ENCODE measurements around the gene C10orf105.
A peak's percentile ranks its signal among the peaks of the same experiment; 100 is the strongest.

C10orf105 gene

GRCh38 chr10:71716426-71716825 lies 3.2 kb downstream of the C10orf105 start:
- H3K36me3 ChIP-seq (ENCODE audit: low read depth) = no peaks in the 10 kb centered on the region
- ATAC-seq (ENCODE audit: low read depth) (no peak), DNase-seq (ENCODE audit: low spot score) (no peak)
- TF ChIP-seq, protein P1, sequence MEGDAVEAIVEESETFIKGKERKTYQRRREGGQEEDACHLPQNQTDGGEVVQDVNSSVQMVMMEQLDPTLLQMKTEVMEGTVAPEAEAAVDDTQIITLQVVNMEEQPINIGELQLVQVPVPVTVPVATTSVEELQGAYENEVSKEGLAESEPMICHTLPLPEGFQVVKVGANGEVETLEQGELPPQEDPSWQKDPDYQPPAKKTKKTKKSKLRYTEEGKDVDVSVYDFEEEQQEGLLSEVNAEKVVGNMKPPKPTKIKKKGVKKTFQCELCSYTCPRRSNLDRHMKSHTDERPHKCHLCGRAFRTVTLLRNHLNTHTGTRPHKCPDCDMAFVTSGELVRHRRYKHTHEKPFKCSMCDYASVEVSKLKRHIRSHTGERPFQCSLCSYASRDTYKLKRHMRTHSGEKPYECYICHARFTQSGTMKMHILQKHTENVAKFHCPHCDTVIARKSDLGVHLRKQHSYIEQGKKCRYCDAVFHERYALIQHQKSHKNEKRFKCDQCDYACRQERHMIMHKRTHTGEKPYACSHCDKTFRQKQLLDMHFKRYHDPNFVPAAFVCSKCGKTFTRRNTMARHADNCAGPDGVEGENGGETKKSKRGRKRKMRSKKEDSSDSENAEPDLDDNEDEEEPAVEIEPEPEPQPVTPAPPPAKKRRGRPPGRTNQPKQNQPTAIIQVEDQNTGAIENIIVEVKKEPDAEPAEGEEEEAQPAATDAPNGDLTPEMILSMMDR (IDR thresholded peaks at IDR 0.05; ENCODE audit: poor library complexity, severe bottlenecking) = no peak
- no peak overlapping the region for H3K27ac ChIP-seq (ENCODE audit: poor library complexity, severe bottlenecking)
- H3K4me3 ChIP-seq (ENCODE audit: severe bottlenecking) = no peak overlapping the region
- H3K27me3 ChIP-seq (ENCODE audit: insufficient read depth, poor library complexity, severe bottlenecking) = no peaks in the 10 kb centered on the region
- no peaks in the 10 kb centered on the region for H3K9me3 ChIP-seq (ENCODE audit: severe bottlenecking)
- peaks cover 12% of the 10 kb centered on the region for H3K4me1 ChIP-seq (ENCODE audit: insufficient read depth, poor library complexity, severe bottlenecking)

GRCh38 chr10:71715860-71716259 lies 3.7 kb downstream of the C10orf105 start:
- Histone ChIP-seq H3K4me3 (ENCODE audit: severe bottlenecking) (no peak overlapping the region), H3K36me3 (ENCODE audit: low read depth) (no peaks in the 10 kb centered on the region), H3K27me3 (ENCODE audit: insufficient read depth, poor library complexity, severe bottlenecking) (no peaks in the 10 kb centered on the region), H3K27ac (ENCODE audit: poor library complexity, severe bottlenecking) (no peak overlapping the region), H3K4me1 (ENCODE audit: insufficient read depth, poor library complexity, severe bottlenecking) (peaks cover 12% of the 10 kb centered on the region), H3K9me3 (ENCODE audit: severe bottlenecking) (no peaks in the 10 kb centered on the region)
- DNase-seq (ENCODE audit: low spot score) (no peak), ATAC-seq (ENCODE audit: low read depth) (no peak)
- TF ChIP-seq, protein P1 (IDR thresholded peaks at IDR 0.05; ENCODE audit: poor library complexity, severe bottlenecking) = no peak

GRCh38 chr10:71715026-71715425 lies 4.6 kb downstream of the C10orf105 start:
- DNase-seq (ENCODE audit: low spot score) = no peak
- Histone ChIP-seq H3K27ac (ENCODE audit: poor library complexity, severe bottlenecking) (no peak overlapping the region), H3K9me3 (ENCODE audit: severe bottlenecking) (no peaks in the 10 kb centered on the region), H3K27me3 (ENCODE audit: insufficient read depth, poor library complexity, severe bottlenecking) (no peaks in the 10 kb centered on the region), H3K4me3 (ENCODE audit: severe bottlenecking) (no peak overlapping the region), H3K36me3 (ENCODE audit: low read depth) (no peaks in the 10 kb centered on the region), H3K4me1 (ENCODE audit: insufficient read depth, poor library complexity, severe bottlenecking) (peaks cover 12% of the 10 kb centered on the region)
- TF ChIP-seq, protein P1 (IDR thresholded peaks at IDR 0.05; ENCODE audit: poor library complexity, severe bottlenecking) = no peak
- ATAC-seq (ENCODE audit: low read depth) = no peak

GRCh38 chr10:71714592-71714991 lies 5.0 kb downstream of the C10orf105 start:
- Histone ChIP-seq H3K4me1 (ENCODE audit: insufficient read depth, poor library complexity, severe bottlenecking) (peaks cover 12% of the 10 kb centered on the region), H3K36me3 (ENCODE audit: low read depth) (no peaks in the 10 kb centered on the region), H3K4me3 (ENCODE audit: severe bottlenecking) (no peak overlapping the region), H3K27me3 (ENCODE audit: insufficient read depth, poor library complexity, severe bottlenecking) (no peaks in the 10 kb centered on the region), H3K27ac (ENCODE audit: poor library complexity, severe bottlenecking) (no peak overlapping the region), H3K9me3 (ENCODE audit: severe bottlenecking) (no peaks in the 10 kb centered on the region)
- DNase-seq (ENCODE audit: low spot score) (no peak), ATAC-seq (ENCODE audit: low read depth) (no peak)
- TF ChIP-seq, protein P1 (IDR thresholded peaks at IDR 0.05; ENCODE audit: poor library complexity, severe bottlenecking) = no peak

DNA sequence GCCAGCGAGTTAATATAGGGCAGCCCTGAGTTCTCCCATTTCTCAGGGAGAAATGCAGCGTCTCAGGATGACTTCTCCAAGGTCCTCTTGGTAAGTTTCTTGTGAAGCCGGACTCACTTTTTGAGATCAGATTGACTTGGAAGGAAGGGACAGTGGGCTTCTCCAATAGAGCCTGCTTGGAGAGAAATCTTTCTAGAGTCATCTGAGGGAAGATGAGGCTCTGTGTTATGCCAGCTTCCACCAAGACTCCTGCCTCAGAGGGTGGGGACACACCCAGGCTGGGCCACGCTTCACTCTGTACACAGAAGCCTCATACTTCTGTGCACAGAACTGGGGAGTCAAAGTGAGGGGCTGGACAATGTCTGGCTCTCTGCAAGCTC lies 5.6 kb downstream of the C10orf105 start:
- H3K27ac ChIP-seq (ENCODE audit: poor library complexity, severe bottlenecking) = peak overlapping the region; percentile 24
- DNase-seq (ENCODE audit: low spot score) (no peak), ATAC-seq (ENCODE audit: low read depth) (no peak)
- H3K4me3 ChIP-seq (ENCODE audit: severe bottlenecking) = no peak overlapping the region
- H3K36me3 ChIP-seq (ENCODE audit: low read depth) = no peaks in the 10 kb centered on the region
- H3K27me3 ChIP-seq (ENCODE audit: insufficient read depth, poor library complexity, severe bottlenecking) = no peaks in the 10 kb centered on the region
- peaks cover 12% of the 10 kb centered on the region for H3K4me1 ChIP-seq (ENCODE audit: insufficient read depth, poor library complexity, severe bottlenecking)
- TF ChIP-seq, protein P1 (IDR thresholded peaks at IDR 0.05; ENCODE audit: poor library complexity, severe bottlenecking) = no peak
- no peaks in the 10 kb centered on the region for H3K9me3 ChIP-seq (ENCODE audit: severe bottlenecking)

Measured in RWPE2 (cell line).